ENCODE data around the gene RGCC. TPM values are rescaled to one million over a fixed set of nuclear protein-coding genes. Genes with fewer than 3 reads are reported as not detected.

Gene RGCC
- total and polyA plus RNA-seq, 12 donors: 15.6 to 63.2 (median 46.6) TPM

DNA sequence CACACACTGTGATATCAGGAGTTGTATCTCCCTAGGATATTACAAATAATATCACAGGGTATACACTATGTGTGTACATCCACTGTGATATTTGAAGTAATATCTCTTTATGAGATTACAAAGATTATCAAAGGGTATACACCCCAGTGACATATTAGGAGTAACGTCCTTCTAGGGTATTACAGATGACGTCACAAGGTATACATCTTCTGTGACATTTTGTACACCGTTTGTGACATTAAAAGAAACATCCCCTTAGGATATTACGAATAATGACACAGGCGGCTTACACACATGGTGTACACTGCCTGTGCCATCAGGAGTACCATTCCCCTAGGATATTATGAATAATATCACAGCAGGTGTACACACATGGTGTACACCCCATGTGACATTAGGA lies 13.4 kb upstream of the RGCC start:
- ATAC-seq: no peak
- Histone ChIP-seq H3K36me3 (no peaks in the 10 kb centered on the region), H3K4me3 (no peak overlapping the region), H3K4me1 (no peaks in the 10 kb centered on the region), H3K27ac (no peak overlapping the region), H3K9me3 (peaks cover 0 to 19% (median 6%) of the 10 kb centered on the region in 11 donors), H3K27me3 (no peaks in the 10 kb centered on the region)
- 88 to 96% methylated on average over 5 of the region's 5 CpGs for WGBS, 2 donors
- TF ChIP-seq, protein P1, sequence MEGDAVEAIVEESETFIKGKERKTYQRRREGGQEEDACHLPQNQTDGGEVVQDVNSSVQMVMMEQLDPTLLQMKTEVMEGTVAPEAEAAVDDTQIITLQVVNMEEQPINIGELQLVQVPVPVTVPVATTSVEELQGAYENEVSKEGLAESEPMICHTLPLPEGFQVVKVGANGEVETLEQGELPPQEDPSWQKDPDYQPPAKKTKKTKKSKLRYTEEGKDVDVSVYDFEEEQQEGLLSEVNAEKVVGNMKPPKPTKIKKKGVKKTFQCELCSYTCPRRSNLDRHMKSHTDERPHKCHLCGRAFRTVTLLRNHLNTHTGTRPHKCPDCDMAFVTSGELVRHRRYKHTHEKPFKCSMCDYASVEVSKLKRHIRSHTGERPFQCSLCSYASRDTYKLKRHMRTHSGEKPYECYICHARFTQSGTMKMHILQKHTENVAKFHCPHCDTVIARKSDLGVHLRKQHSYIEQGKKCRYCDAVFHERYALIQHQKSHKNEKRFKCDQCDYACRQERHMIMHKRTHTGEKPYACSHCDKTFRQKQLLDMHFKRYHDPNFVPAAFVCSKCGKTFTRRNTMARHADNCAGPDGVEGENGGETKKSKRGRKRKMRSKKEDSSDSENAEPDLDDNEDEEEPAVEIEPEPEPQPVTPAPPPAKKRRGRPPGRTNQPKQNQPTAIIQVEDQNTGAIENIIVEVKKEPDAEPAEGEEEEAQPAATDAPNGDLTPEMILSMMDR (IDR thresholded peaks at IDR 0.05): no peak
- intact Hi-C loops (cut with DNase I): no loop called here
- DNase-seq: no peak

DNA sequence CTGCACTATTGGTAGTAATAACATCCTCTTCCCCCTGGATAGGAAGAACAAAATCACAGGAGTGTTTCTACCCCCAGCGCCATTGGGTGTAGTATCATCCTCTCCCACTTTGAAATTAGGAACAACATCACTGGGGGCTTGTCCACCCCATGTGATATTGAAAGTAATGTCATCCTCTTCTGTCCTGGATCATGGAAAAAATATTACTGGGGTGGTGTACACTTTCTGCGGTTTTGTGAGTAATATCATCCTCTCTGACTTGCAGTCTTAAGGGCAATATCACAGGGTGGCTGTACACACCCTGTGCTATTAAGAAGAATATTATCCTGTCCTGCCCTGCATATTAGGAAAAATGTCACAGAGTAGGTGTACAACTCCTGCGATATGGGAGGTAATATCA lies 4.9 kb upstream of the RGCC start:
- TF ChIP-seq, protein P1 (IDR thresholded peaks at IDR 0.05): no peak
- DNase-seq (no peak), ATAC-seq (no peak)
- peaks cover 0 to 21% (median under 1%) of the 10 kb centered on the region in 7 donors for H3K27me3 ChIP-seq
- H3K36me3 ChIP-seq: no peaks in the 10 kb centered on the region
- no peak overlapping the region for H3K4me3 ChIP-seq
- H3K9me3 ChIP-seq: peaks cover 0 to 43% (median 6%) of the 10 kb centered on the region in 11 donors
- peaks cover 0 to 8% (median 6%) of the 10 kb centered on the region in 9 donors for H3K4me1 ChIP-seq
- 83 to 88% methylated on average over 3 of the region's 3 CpGs for WGBS, 2 donors
- intact Hi-C loops (cut with DNase I): loop anchor here in 1 of 10 donors (10.0 kb wide), 1 partner anchor 202 kb away; no protein-coding TSS in a partner anchor
- no peak overlapping the region for H3K27ac ChIP-seq

DNA sequence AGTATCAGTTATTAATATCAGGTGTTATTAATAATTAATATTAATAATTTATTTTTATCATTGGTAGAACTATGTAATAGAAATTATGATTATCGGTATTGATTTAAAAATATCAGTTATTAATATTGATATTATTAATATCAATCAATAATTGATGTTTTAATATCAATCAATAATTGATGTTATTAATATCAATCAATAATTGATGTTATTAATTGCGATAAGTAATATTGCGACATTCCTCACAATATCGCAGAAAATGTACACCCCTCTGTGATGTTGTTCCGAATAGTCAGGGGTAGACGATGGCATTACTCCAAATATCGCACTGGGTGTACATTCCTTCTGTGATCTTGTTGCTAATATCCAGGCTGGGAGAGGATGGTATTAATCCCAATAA lies 3.7 kb upstream of the RGCC start:
- Histone ChIP-seq H3K4me1 (peaks cover 0 to 20% (median 14%) of the 10 kb centered on the region in 9 donors), H3K9me3 (peaks cover 0 to 31% (median 3%) of the 10 kb centered on the region in 11 donors), H3K27me3 (peaks cover 0 to 32% (median 8%) of the 10 kb centered on the region in 7 donors), H3K27ac (no peak overlapping the region), H3K36me3 (no peaks in the 10 kb centered on the region), H3K4me3 (no peak overlapping the region)
- DNase-seq (no peak), ATAC-seq (no peak)
- intact Hi-C loops (cut with DNase I): loop anchor here in 1 of 10 donors (10.0 kb wide), 1 partner anchor 201 kb away; no protein-coding TSS in a partner anchor
- 93 to 96% methylated on average over 7 of the region's 7 CpGs for WGBS, 2 donors
- TF ChIP-seq, protein P1 (IDR thresholded peaks at IDR 0.05): no peak

DNA sequence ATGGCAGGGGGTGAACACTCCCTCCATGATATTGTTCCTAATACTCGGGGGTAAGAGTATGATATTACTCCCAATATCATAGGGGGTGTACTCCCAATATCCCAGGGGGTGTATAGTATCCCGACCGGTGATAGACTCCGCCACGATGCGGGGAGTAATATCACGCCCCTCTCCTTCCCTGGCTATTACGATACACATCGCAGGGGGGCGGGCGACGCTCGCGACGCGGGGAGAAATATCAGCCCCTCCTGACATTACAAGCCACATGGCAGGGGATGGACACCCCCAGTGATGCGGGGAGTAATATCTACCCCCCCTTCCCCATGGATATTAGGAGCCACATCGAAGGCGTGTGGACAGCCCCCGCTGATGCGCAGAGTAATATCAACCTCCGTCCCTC lies 3.2 kb upstream of the RGCC start:
- peaks cover 0 to 25% (median 19%) of the 10 kb centered on the region in 9 donors for H3K4me1 ChIP-seq
- ATAC-seq (no peak), DNase-seq (no peak)
- H3K36me3 ChIP-seq: no peaks in the 10 kb centered on the region
- H3K27me3 ChIP-seq: peaks cover 0 to 33% (median 8%) of the 10 kb centered on the region in 7 donors
- 95 to 97% methylated on average over 22 of the region's 22 CpGs for WGBS, 2 donors
- H3K4me3 ChIP-seq: no peak overlapping the region
- H3K27ac ChIP-seq: no peak overlapping the region
- TF ChIP-seq, protein P1 (IDR thresholded peaks at IDR 0.05): no peak
- H3K9me3 ChIP-seq: peaks cover 0 to 25% (median 0%) of the 10 kb centered on the region in 11 donors
- intact Hi-C loops (cut with DNase I): loop anchor here in 1 of 10 donors (10.0 kb wide), 1 partner anchor 201 kb away; no protein-coding TSS in a partner anchor
